ENCODE data around the gene KIAA0232. TPM values are rescaled to one million over a fixed set of nuclear protein-coding genes. Genes with fewer than 3 reads are reported as not detected.

KIAA0232 gene
- polyA plus RNA-seq, 1 donor (not counting 4 experiments of a cell fraction or from before 2014, with no cell fraction given), result 10.0 TPM

GRCh38 chr4:6928081-6928480 is 145.6 kb downstream of the KIAA0232 start:
- no peak overlapping the region for H3K9ac ChIP-seq (ENCODE audit: control insufficient read depth, extremely low read depth, insufficient read depth, low read length)
- H3K4me2 ChIP-seq (ENCODE audit: control insufficient read depth, extremely low read depth, insufficient read depth, low read depth, low read length), result no peak overlapping the region
- no peaks in the 10 kb centered on the region for H3K9me3 ChIP-seq (ENCODE audit: control insufficient read depth, low read depth, low read length)
- H3K27me3 ChIP-seq (ENCODE audit: control insufficient read depth, extremely low read depth, insufficient read depth, low read length), result no peaks in the 10 kb centered on the region
- no peak for DNase-seq (ENCODE audit: low read depth, low spot score)
- H3K27ac ChIP-seq (ENCODE audit: control insufficient read depth, insufficient read depth, low read length), result no peak overlapping the region
- no peaks in the 10 kb centered on the region for H3K79me2 ChIP-seq (ENCODE audit: control insufficient read depth, insufficient read depth, low read length)
- H2AFZ ChIP-seq (ENCODE audit: control insufficient read depth, low read length), result no peak overlapping the region
- H3K36me3 ChIP-seq (ENCODE audit: control insufficient read depth in 2 of 2, extremely low read depth in 1 of 2, insufficient read depth in 2 of 2, low read length in 2 of 2), result peaks cover 3 to 7% of the 10 kb centered on the region in 2 experiments
- H4K20me1 ChIP-seq (ENCODE audit: control insufficient read depth, extremely low read depth, insufficient read depth, low read length), result no peaks in the 10 kb centered on the region
- no peaks in the 10 kb centered on the region for H3K4me1 ChIP-seq (ENCODE audit: control insufficient read depth, extremely low read depth, insufficient read depth, low read length)
- TF ChIP-seq CTCF (optimal IDR thresholded peaks at IDR 0.05 in 1 of 3, IDR thresholded peaks at IDR 0.05 in 1 of 3, conservative IDR thresholded peaks at IDR 0.05 in 1 of 3; ENCODE audit: extremely low read depth in 1 of 3, insufficient read depth in 2 of 3, low read length in 3 of 3) (no peak), EZH2 (IDR thresholded peaks at IDR 0.05; ENCODE audit: low read length) (no peak)
- H3K9me1 ChIP-seq (ENCODE audit: control insufficient read depth, extremely low read depth, insufficient read depth, low read length), result no peaks in the 10 kb centered on the region
- dilution Hi-C loops (cut with MboI; ENCODE audit: extremely low pct_ligation_motif_present, low sequenced_read_pairs), result no loop called here
- no peak overlapping the region for H3K4me3 ChIP-seq (ENCODE audit: control insufficient read depth in 2 of 3, extremely low read depth in 1 of 3, insufficient read depth in 2 of 3, low read depth in 1 of 3, low read length in 3 of 3)
- no peak for FAIRE-seq

GRCh38 chr4:6929339-6929811 is 146.8 kb downstream of the KIAA0232 start:
- no peaks in the 10 kb centered on the region for H3K4me1 ChIP-seq (ENCODE audit: control insufficient read depth, extremely low read depth, insufficient read depth, low read length)
- H3K27ac ChIP-seq (ENCODE audit: control insufficient read depth, insufficient read depth, low read length), result no peak overlapping the region
- no peak overlapping the region for H2AFZ ChIP-seq (ENCODE audit: control insufficient read depth, low read length)
- H3K9me1 ChIP-seq (ENCODE audit: control insufficient read depth, extremely low read depth, insufficient read depth, low read length), result no peaks in the 10 kb centered on the region
- no peak overlapping the region for H3K4me2 ChIP-seq (ENCODE audit: control insufficient read depth, extremely low read depth, insufficient read depth, low read depth, low read length)
- H3K79me2 ChIP-seq (ENCODE audit: control insufficient read depth, insufficient read depth, low read length), result no peaks in the 10 kb centered on the region
- no peak overlapping the region for H3K4me3 ChIP-seq (ENCODE audit: control insufficient read depth in 2 of 3, extremely low read depth in 1 of 3, insufficient read depth in 2 of 3, low read depth in 1 of 3, low read length in 3 of 3)
- dilution Hi-C loops (cut with MboI; ENCODE audit: extremely low pct_ligation_motif_present, low sequenced_read_pairs), result no loop called here
- no peaks in the 10 kb centered on the region for H4K20me1 ChIP-seq (ENCODE audit: control insufficient read depth, extremely low read depth, insufficient read depth, low read length)
- H3K27me3 ChIP-seq (ENCODE audit: control insufficient read depth, extremely low read depth, insufficient read depth, low read length), result no peaks in the 10 kb centered on the region
- no peak for TF ChIP-seq EZH2 (IDR thresholded peaks at IDR 0.05; ENCODE audit: low read length)
- no peak for TF ChIP-seq CTCF (optimal IDR thresholded peaks at IDR 0.05 in 1 of 3, IDR thresholded peaks at IDR 0.05 in 1 of 3, conservative IDR thresholded peaks at IDR 0.05 in 1 of 3; ENCODE audit: extremely low read depth in 1 of 3, insufficient read depth in 2 of 3, low read length in 3 of 3)
- H3K9me3 ChIP-seq (ENCODE audit: control insufficient read depth, low read depth, low read length), result no peaks in the 10 kb centered on the region
- H3K36me3 ChIP-seq (ENCODE audit: control insufficient read depth in 2 of 2, extremely low read depth in 1 of 2, insufficient read depth in 2 of 2, low read length in 2 of 2), result peaks cover 3% of the 10 kb centered on the region in 2 experiments
- FAIRE-seq (no peak), DNase-seq (ENCODE audit: low read depth, low spot score) (no peak)
- H3K9ac ChIP-seq (ENCODE audit: control insufficient read depth, extremely low read depth, insufficient read depth, low read length), result no peak overlapping the region

All from keratinocyte (primary cell).